GM06990 (cell line): Measurements from ENCODE around the gene SEMA7A.

Experiments
- DNase-seq: peaks from one replicate; pipeline ENCODE4 v3.0.0-alpha.2; 2011; ENCODE audit not compliant: insufficient read length; ENCODE audit errors: extremely low read depth
- H3K27me3 ChIP-seq: replicated peaks from 2 replicates; pipeline ENCODE4 v1.6.0; 2011; ENCODE audit warnings: low read length; ENCODE audit not compliant: control insufficient read depth, insufficient read depth
- H3K36me3 ChIP-seq: 2 replicates; pipeline ENCODE4 v1.5.1; 2011; ENCODE audit warnings: low read length; ENCODE audit not compliant: control insufficient read depth, insufficient read depth
- H3K4me3 ChIP-seq: replicated peaks from 2 replicates; pipeline ENCODE4 v1.5.1; 2011; ENCODE audit warnings: low read depth, mild to moderate bottlenecking, control low read depth, low read length
- CTCF ChIP-seq: IDR thresholded peaks from 2 replicates; pipeline ENCODE4 v1.5.1; 2011; ENCODE audit warnings: low read length, control low read depth, mild to moderate bottlenecking, inconsistent platforms; ENCODE audit not compliant: insufficient read depth, poor library complexity, severe bottlenecking

The SEMA7A gene

GRCh38 chr15:74441248-74441941 lies 7.6 kb upstream of the SEMA7A start:
- DNase-seq: no peak
- no peak for TF ChIP-seq CTCF
- Histone ChIP-seq H3K36me3 (peaks cover 19% of the 10 kb centered on the region), H3K4me3 (no peak overlapping the region), H3K27me3 (no peaks in the 10 kb centered on the region)

- DNase-seq: peak; percentile 74
- TF ChIP-seq CTCF: peak; percentile 90
These were observed 5.1 kb upstream of the SEMA7A start for GRCh38 chr15:74438721-74439316.

GRCh38 chr15:74438206-74438605 lies 4.4 kb upstream of the SEMA7A start:
- no peak for DNase-seq
- no peak for TF ChIP-seq CTCF
- H3K36me3 ChIP-seq: no peaks in the 10 kb centered on the region
- H3K27me3 ChIP-seq: no peaks in the 10 kb centered on the region
- no peak overlapping the region for H3K4me3 ChIP-seq

More at GRCh38 chr15:74438721-74439316, 5.1 kb upstream of the SEMA7A start:
- no peak overlapping the region for H3K4me3 ChIP-seq
- no peaks in the 10 kb centered on the region for H3K27me3 ChIP-seq
- no peaks in the 10 kb centered on the region; the same call in 1 of the 2 replicates for H3K36me3 ChIP-seq

- Histone ChIP-seq H3K4me3 (peak overlapping the region; percentile 44), H3K27me3 (no peaks in the 10 kb centered on the region), H3K36me3 (peaks cover 13% of the 10 kb centered on the region)
- no peak for TF ChIP-seq CTCF
- DNase-seq: no peak
These were observed 742 bp upstream of the SEMA7A start for GRCh38 chr15:74434263-74435136.

- peaks cover 24% of the 10 kb centered on the region for H3K36me3 ChIP-seq
- H3K4me3 ChIP-seq: peak overlapping the region; percentile 94
- no peak for DNase-seq
- no peak for TF ChIP-seq CTCF
- no peaks in the 10 kb centered on the region for H3K27me3 ChIP-seq
These were observed 678 bp downstream of the SEMA7A start for GRCh38 chr15:74432968-74433591.
